Activated CD8-positive, alpha-beta memory T cell treated with anti-CD3 and anti-CD28 coated beads for 24 hours (primary cell): ENCODE data around the gene JDP2.

ENCODE experiments used
- DNase-seq: peaks from one replicate; pipeline ENCODE4 v3.0.0-alpha.2; 2020

Gene JDP2

GRCh38 chr14:75491376-75491978, 63.7 kb downstream of the JDP2 start:
- no peak for DNase-seq

- no peak for DNase-seq
These were observed 65.2 kb downstream of the JDP2 start for GRCh38 chr14:75492832-75493591.

- DNase-seq, result no peak
These were observed 65.8 kb downstream of the JDP2 start for GRCh38 chr14:75493592-75494087.

DNA sequence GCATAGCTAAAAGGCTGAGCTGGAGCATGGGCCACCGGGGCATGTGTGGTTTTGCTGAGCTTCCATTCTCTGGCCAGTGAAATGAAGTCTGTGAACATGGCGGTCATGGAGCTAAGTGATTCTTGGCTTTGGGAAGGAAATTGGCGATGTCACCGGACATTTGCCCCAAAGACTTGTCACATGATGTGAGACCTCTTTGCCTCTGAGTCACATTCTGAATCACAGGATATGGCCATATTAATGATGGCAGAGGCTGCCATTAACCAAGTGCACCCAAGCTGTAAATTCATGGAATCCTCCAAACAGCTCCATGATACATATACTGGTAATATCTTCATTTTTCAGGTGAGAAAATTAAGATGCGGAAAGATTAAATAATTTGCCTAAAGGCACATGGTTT, 67.1 kb downstream of the JDP2 start:
- no peak for DNase-seq

GRCh38 chr14:75495399-75495798, 67.6 kb downstream of the JDP2 start:
- DNase-seq, result no peak

DNA sequence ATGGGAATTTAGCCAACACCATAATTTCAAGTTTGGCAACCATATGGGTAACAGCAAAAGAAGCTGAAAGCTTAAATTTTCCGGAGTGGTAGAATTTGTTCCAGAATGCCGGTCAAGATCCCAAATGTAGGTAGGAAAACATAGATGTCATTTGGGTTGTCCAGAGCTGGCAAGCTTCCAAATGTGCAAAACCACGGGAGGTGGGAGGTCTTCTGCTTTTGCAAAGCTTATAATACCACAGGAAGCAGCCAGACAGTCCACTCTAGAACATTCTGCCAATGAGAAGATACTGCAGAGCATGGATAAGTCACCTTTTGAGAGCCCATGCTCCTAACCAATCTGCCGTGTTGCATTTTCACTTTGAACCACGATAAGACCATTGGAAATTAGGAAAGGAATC, 68.1 kb downstream of the JDP2 start:
- DNase-seq, result no peak

DNA sequence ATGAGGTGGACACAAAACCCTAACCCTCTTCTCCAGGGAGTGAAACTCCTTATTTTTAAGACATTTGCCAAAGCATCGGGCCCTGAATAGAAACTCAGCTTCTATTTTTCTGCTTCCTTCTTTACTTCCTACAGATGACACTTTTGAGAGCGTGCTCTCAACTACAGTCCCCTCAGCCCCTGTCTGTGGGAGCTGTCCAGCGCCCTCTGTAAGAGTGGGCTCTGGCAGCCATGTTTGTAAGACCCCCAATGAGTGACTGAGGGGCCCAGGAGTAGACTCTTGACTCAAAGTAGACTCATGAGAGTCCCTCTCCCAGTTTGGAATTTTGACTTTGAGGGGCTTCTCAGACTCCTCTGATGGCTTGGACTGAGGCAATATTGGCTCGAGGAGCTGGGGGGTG, 68.9 kb downstream of the JDP2 start:
- no peak for DNase-seq

DNA sequence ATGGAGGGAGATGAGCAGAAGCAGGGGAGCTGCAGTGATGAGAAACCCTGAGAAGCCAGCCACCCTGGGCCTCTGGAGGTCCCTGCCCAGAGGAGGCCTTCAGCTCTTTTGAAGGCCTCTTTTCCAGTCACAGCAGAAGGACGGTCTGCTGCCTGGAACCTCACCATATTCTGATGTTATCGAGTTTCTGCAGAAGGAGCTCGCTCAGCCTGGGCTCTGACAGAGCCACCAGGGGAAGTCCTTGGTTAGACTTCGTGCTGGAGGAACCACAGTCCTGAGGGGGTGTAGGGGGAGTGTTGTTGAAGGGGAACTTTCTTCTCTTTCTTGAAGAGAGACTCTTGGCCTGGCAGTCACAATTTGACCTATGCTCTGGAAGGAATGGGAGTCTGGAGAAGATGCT, 69.4 kb downstream of the JDP2 start:
- DNase-seq, result no peak

GRCh38 chr14:75497701-75498100, 69.9 kb downstream of the JDP2 start:
- DNase-seq, result no peak

GRCh38 chr14:75499084-75499875, 71.5 kb downstream of the JDP2 start:
- DNase-seq, result no peak

GRCh38 chr14:75501080-75501479, 73.3 kb downstream of the JDP2 start:
- DNase-seq, result no peak

- DNase-seq, result no peak
These were observed 76.6 kb downstream of the JDP2 start for GRCh38 chr14:75504411-75504810.

- no peak for DNase-seq
These were observed 79.1 kb downstream of the JDP2 start for GRCh38 chr14:75506930-75507329.

- no peak for DNase-seq
These were observed 82.7 kb downstream of the JDP2 start for GRCh38 chr14:75510547-75510946.

GRCh38 chr14:75511201-75511600, 83.4 kb downstream of the JDP2 start:
- no peak for DNase-seq

- DNase-seq, result no peak
These were observed 86.3 kb downstream of the JDP2 start for GRCh38 chr14:75513911-75514672.

DNA sequence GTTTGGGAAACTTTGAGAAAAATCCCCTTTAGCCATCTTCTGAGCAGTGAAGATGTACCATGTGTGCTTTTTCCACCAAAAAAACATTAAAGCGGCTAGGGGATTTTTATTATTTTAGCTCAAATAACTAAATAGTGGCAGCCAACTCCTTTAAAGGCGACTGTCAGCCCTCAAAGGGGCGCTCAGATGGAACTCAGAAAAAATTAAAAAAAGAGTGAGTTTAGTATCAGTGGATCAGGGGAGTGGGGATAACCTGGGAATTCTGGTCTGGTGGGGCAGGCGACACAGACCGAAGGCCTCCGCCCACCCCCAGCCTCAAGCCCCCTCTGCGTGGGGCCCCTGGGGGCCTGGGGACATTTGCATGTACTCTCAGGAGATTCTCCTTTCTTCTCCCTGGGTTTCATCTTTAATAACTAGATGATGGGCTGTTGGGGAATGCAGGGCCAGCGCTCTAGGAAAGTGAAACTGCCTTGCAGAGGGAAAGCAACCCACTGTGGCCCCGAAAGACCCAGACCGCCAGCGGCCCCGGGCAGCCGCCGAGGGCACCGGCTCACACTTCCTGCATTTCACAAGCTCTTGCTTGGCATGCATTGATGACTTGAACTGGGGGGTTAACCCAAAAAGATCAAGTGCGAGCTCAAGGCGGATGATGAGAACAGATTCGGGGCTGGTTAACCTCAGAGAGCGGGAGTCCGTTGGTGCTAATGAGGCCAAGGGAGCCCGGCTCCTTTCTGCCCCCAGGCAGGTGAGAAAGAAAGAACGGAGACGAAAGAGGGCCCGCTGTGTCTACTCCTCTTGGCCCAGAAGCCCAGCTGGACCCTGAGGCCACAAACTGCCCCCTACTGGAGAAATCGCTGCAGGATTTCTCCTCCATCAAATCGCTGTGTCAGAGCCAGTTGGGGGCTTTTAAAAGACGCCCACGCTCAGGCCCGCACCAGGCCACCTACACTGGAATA, 87.1 kb downstream of the JDP2 start:
- peak; percentile 79 for DNase-seq

DNA sequence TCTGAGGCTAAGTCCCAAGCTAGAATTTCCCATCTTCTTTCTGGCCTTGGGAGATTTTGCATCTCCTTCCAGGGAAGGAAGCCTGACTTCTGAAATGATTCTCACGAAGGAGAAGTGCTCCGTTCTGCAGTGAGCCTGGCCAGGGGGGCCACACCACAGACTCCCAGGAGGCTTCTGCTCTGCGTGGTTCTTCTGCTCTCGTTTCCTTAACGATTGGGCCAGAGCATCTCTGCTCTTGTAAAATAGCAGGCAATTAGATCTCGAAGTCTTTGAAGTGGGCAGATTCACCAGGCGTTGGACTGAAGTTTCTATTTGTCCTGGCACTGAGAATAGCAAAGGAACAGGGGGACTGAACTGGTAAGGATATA, 87.8 kb downstream of the JDP2 start:
- no peak for DNase-seq

- DNase-seq, result no peak
These were observed 90.8 kb downstream of the JDP2 start for GRCh38 chr14:75518625-75519024.

- no peak for DNase-seq
These were observed 91.6 kb downstream of the JDP2 start for GRCh38 chr14:75519394-75519793.

- no peak for DNase-seq
These were observed 92.3 kb downstream of the JDP2 start for GRCh38 chr14:75519826-75520728.
